GM23338 (cell line): ENCODE data around the gene CFI.

ENCODE experiments used
- CREB1 ChIP-seq: fragments of 250-450 bp; sonication (Bioruptor Pico); IDR thresholded peaks from 2 replicates; pipeline ENCODE4 v1.5.0; 2020; ENCODE audit warnings: low read depth, mild to moderate bottlenecking, moderate library complexity
- EZH2 ChIP-seq: fragments of 200-600 bp; sonication (generic); IDR thresholded peaks from one replicate; pipeline ENCODE4 v1.8.0; 2017; ENCODE audit warnings: antibody characterized with exemption, mild to moderate bottlenecking, low read depth; ENCODE audit not compliant: unreplicated experiment
- EZH2phosphoT487 ChIP-seq: fragments of 200-600 bp; sonication (generic); IDR thresholded peaks from one replicate; pipeline ENCODE4 v1.8.1; 2018; ENCODE audit warnings: antibody characterized with exemption; ENCODE audit not compliant: unreplicated experiment
- JUNB ChIP-seq: IDR thresholded peaks from one replicate; pipeline ENCODE4 v1.6.1; 2016; ENCODE audit warnings: antibody characterized with exemption; ENCODE audit not compliant: unreplicated experiment
- NANOG ChIP-seq: IDR thresholded peaks from 2 replicates; pipeline ENCODE4 v1.6.1; 2016; ENCODE audit warnings: antibody characterized with exemption, borderline replicate concordance
- POLR2AphosphoS5 ChIP-seq: IDR thresholded peaks from 2 replicates; pipeline ENCODE4 v1.6.1; 2016; ENCODE audit warnings: antibody characterized with exemption, low read depth
- STAT1 ChIP-seq: IDR thresholded peaks from one replicate; pipeline ENCODE4 v1.6.1; 2016; ENCODE audit warnings: antibody characterized with exemption; ENCODE audit not compliant: unreplicated experiment
- ZNF331 ChIP-seq: fragments of 250-450 bp; sonication (Bioruptor Pico); IDR thresholded peaks from 2 replicates; pipeline ENCODE4 v1.5.0; 2020; ENCODE audit warnings: low read depth, mild to moderate bottlenecking, moderate library complexity
- TF ChIP-seq, protein P1 (sequence below), 2 experiments: fragments of 200-600 bp in 1 of 2; sonication (generic) in 1 of 2; conservative IDR thresholded peaks; 2 replicates each; pipeline versions ENCODE4 v1.5.1 to v1.6.1; 2016 to 2017; ENCODE audit warnings: antibody characterized with exemption in 2 of 2, low read depth in 2 of 2, mild to moderate bottlenecking in 2 of 2, moderate library complexity in 1 of 2
- TF ChIP-seq, protein P2 (sequence below): IDR thresholded peaks from one replicate; pipeline ENCODE4 v1.6.1; 2018; ENCODE audit warnings: antibody characterized with exemption; ENCODE audit not compliant: unreplicated experiment
- TF ChIP-seq, protein P3 (sequence below): fragments of 250-450 bp; sonication (Bioruptor Pico); IDR thresholded peaks from 2 replicates; pipeline ENCODE4 v1.5.0; 2020; ENCODE audit warnings: mild to moderate bottlenecking, moderate library complexity

DNA sequence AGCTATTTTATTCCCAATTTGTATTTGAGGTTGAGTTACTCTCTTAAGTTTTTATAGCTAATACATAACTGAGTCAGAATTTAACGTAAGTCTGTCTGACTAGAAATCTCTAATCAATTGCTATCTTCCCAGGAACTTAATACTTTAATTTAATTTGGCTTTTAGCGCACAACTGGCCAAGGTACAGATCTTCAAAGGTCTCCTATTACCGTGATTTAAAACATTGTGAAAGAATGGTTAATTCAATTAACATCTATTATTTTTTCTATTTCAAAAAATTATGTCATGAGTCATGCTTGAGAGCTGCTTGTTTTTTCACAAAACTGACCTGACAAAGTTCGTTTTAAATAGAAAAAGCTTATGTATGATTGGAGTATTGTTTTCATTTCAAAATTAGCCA, 49.9 kb downstream of the CFI start:
- TF ChIP-seq, protein P1, sequence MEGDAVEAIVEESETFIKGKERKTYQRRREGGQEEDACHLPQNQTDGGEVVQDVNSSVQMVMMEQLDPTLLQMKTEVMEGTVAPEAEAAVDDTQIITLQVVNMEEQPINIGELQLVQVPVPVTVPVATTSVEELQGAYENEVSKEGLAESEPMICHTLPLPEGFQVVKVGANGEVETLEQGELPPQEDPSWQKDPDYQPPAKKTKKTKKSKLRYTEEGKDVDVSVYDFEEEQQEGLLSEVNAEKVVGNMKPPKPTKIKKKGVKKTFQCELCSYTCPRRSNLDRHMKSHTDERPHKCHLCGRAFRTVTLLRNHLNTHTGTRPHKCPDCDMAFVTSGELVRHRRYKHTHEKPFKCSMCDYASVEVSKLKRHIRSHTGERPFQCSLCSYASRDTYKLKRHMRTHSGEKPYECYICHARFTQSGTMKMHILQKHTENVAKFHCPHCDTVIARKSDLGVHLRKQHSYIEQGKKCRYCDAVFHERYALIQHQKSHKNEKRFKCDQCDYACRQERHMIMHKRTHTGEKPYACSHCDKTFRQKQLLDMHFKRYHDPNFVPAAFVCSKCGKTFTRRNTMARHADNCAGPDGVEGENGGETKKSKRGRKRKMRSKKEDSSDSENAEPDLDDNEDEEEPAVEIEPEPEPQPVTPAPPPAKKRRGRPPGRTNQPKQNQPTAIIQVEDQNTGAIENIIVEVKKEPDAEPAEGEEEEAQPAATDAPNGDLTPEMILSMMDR (conservative IDR thresholded peaks at IDR 0.05; ENCODE audit: low read depth in 2 of 2), result no peak
- no peak for TF ChIP-seq ZNF331 (CRISPR knock-in tag)
- TF ChIP-seq CREB1, result no peak
- TF ChIP-seq EZH2, result no peak
- TF ChIP-seq, protein P2, sequence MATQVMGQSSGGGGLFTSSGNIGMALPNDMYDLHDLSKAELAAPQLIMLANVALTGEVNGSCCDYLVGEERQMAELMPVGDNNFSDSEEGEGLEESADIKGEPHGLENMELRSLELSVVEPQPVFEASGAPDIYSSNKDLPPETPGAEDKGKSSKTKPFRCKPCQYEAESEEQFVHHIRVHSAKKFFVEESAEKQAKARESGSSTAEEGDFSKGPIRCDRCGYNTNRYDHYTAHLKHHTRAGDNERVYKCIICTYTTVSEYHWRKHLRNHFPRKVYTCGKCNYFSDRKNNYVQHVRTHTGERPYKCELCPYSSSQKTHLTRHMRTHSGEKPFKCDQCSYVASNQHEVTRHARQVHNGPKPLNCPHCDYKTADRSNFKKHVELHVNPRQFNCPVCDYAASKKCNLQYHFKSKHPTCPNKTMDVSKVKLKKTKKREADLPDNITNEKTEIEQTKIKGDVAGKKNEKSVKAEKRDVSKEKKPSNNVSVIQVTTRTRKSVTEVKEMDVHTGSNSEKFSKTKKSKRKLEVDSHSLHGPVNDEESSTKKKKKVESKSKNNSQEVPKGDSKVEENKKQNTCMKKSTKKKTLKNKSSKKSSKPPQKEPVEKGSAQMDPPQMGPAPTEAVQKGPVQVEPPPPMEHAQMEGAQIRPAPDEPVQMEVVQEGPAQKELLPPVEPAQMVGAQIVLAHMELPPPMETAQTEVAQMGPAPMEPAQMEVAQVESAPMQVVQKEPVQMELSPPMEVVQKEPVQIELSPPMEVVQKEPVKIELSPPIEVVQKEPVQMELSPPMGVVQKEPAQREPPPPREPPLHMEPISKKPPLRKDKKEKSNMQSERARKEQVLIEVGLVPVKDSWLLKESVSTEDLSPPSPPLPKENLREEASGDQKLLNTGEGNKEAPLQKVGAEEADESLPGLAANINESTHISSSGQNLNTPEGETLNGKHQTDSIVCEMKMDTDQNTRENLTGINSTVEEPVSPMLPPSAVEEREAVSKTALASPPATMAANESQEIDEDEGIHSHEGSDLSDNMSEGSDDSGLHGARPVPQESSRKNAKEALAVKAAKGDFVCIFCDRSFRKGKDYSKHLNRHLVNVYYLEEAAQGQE, result no peak
- TF ChIP-seq NANOG, result no peak
- TF ChIP-seq POLR2AphosphoS5, result no peak
- no peak for TF ChIP-seq JUNB
- TF ChIP-seq EZH2phosphoT487, result no peak
- TF ChIP-seq STAT1, result no peak
- TF ChIP-seq, protein P3, sequence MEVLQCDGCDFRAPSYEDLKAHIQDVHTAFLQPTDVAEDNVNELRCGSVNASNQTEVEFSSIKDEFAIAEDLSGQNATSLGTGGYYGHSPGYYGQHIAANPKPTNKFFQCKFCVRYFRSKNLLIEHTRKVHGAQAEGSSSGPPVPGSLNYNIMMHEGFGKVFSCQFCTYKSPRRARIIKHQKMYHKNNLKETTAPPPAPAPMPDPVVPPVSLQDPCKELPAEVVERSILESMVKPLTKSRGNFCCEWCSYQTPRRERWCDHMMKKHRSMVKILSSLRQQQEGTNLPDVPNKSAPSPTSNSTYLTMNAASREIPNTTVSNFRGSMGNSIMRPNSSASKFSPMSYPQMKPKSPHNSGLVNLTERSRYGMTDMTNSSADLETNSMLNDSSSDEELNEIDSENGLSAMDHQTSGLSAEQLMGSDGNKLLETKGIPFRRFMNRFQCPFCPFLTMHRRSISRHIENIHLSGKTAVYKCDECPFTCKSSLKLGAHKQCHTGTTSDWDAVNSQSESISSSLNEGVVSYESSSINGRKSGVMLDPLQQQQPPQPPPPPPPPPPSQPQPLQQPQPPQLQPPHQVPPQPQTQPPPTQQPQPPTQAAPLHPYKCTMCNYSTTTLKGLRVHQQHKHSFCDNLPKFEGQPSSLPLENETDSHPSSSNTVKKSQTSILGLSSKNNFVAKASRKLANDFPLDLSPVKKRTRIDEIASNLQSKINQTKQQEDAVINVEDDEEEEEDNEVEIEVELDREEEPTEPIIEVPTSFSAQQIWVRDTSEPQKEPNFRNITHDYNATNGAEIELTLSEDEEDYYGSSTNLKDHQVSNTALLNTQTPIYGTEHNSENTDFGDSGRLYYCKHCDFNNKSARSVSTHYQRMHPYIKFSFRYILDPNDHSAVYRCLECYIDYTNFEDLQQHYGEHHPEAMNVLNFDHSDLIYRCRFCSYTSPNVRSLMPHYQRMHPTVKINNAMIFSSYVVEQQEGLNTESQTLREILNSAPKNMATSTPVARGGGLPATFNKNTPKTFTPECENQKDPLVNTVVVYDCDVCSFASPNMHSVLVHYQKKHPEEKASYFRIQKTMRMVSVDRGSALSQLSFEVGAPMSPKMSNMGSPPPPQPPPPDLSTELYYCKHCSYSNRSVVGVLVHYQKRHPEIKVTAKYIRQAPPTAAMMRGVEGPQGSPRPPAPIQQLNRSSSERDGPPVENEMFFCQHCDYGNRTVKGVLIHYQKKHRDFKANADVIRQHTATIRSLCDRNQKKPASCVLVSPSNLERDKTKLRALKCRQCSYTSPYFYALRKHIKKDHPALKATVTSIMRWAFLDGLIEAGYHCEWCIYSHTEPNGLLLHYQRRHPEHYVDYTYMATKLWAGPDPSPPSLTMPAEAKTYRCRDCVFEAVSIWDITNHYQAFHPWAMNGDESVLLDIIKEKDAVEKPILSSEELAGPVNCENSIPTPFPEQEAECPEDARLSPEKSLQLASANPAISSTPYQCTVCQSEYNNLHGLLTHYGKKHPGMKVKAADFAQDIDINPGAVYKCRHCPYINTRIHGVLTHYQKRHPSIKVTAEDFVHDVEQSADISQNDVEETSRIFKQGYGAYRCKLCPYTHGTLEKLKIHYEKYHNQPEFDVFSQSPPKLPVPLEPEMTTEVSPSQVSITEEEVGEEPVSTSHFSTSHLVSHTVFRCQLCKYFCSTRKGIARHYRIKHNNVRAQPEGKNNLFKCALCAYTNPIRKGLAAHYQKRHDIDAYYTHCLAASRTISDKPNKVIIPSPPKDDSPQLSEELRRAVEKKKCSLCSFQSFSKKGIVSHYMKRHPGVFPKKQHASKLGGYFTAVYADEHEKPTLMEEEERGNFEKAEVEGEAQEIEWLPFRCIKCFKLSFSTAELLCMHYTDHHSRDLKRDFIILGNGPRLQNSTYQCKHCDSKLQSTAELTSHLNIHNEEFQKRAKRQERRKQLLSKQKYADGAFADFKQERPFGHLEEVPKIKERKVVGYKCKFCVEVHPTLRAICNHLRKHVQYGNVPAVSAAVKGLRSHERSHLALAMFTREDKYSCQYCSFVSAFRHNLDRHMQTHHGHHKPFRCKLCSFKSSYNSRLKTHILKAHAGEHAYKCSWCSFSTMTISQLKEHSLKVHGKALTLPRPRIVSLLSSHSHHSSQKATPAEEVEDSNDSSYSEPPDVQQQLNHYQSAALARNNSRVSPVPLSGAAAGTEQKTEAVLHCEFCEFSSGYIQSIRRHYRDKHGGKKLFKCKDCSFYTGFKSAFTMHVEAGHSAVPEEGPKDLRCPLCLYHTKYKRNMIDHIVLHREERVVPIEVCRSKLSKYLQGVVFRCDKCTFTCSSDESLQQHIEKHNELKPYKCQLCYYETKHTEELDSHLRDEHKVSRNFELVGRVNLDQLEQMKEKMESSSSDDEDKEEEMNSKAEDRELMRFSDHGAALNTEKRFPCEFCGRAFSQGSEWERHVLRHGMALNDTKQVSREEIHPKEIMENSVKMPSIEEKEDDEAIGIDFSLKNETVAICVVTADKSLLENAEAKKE (CRISPR knock-in tag), result no peak
